Small intestine (tissue), 7 donors: ENCODE measurements around the gene PRKCA. TPM values are rescaled to one million over a fixed set of nuclear protein-coding genes. Genes with fewer than 3 reads are reported as not detected.

Experiments
- DNase-seq, 2 donors: peaks; one replicate each; pipeline versions ENCODE4 v3.0.0 to v3.0.0-alpha.2; 2013
- FAIRE-seq: peaks from 2 replicates; lab custom pipeline; 2012; peaks lifted over from hg19 to GRCh38; lab: Jason Lieb, UNC
- H3K27ac ChIP-seq, 3 donors: one replicate each; pipeline ENCODE4 v1.5.1; 2013; ENCODE audit warnings: low read length in 2 of 3, mild to moderate bottlenecking in 2 of 3, control low read depth in 1 of 3, inconsistent platforms in 1 of 3, low read depth in 1 of 3, moderate library complexity in 1 of 3
- H3K27me3 ChIP-seq, 3 donors: one replicate each; pipeline ENCODE4 v1.6.1; 2013; ENCODE audit warnings: low read length in 3 of 3, inconsistent platforms in 1 of 3; ENCODE audit not compliant: control insufficient read depth in 3 of 3, insufficient read depth in 3 of 3
- H3K36me3 ChIP-seq, 3 donors: one replicate each; pipeline ENCODE4 v1.6.1; 2013; ENCODE audit warnings: low read length in 3 of 3, inconsistent platforms in 1 of 3, low read depth in 1 of 3, mild to moderate bottlenecking in 1 of 3, moderate library complexity in 1 of 3; ENCODE audit not compliant: control insufficient read depth in 3 of 3, insufficient read depth in 2 of 3
- H3K4me1 ChIP-seq, 3 donors: one replicate each; pipeline ENCODE4 v1.6.1; 2013; ENCODE audit warnings: low read length in 2 of 3, inconsistent platforms in 1 of 3, low read depth in 1 of 3, mild to moderate bottlenecking in 1 of 3, moderate library complexity in 1 of 3; ENCODE audit not compliant: control insufficient read depth in 3 of 3, insufficient read depth in 2 of 3
- H3K4me3 ChIP-seq, 3 donors: one replicate each; pipeline ENCODE4 v1.5.1; 2013; ENCODE audit warnings: low read length in 3 of 3, control low read depth in 1 of 3, inconsistent platforms in 1 of 3, low read depth in 1 of 3, mild to moderate bottlenecking in 1 of 3, moderate library complexity in 1 of 3
- H3K9me3 ChIP-seq, 2 donors: one replicate each; pipeline ENCODE4 v1.6.1; 2013; ENCODE audit warnings: low read depth in 1 of 2, low read length in 1 of 2; ENCODE audit not compliant: control insufficient read depth in 2 of 2, insufficient read depth in 1 of 2
- WGBS, 3 donors: extraction: QIAGEN DNeasy Blood & Tissue Kit; methylation state at CpG; one replicate each; pipeline ENCODE4 v1.1.7; 2013; 5-methylcytosine and 5-hydroxymethylcytosine counted together
- polyA plus RNA-seq, 4 donors: library from polyadenylated mRNA; stranded (reverse) in 3 of 4; unstranded in 1 of 4; fragments of 200-250 nt in 3 of 4; fragments of 120-200 nt in 1 of 4; gene quantifications; one replicate each; pipeline versions ENCODE4 v1.2.1 to v1.2.3, GENCODE V29; 2013
- donor health status: healthy with polysubstance abuse.
- donor health status: control.
- donor health status: control.
- donor health status: Bipolar disorder and iron deficiency.
- donor health status: healthy.

Gene PRKCA
- polyA plus RNA-seq, 4 donors, result 11.3 to 26.6 (median 22.9) TPM

DNA sequence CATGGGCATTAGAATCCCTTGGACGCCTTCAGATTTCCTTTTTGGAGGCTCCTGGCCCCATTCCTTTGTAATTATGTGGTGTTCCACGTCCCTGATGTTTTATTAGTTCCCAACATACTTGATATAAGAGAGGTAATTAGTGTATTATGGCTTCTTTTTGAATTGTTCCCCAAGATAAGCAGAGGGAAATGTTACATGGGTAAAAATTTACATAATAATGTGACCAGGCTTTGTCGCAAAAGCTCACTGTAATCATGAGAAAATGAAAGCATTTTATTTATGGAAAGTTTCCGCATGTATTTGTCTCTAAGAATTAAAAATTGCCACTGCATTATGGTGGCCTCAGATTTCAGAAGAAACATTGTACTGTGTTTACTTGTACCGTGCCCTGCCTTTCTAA is 177.8 kb downstream of the PRKCA start:
- no peak for DNase-seq
- no peak overlapping the region for H3K4me3 ChIP-seq
- H3K27me3 ChIP-seq, result no peaks in the 10 kb centered on the region
- H3K36me3 ChIP-seq, result peaks cover 0 to 3% (median 0%) of the 10 kb centered on the region in 3 donors
- 46 to 78% (median 59%) methylated on average over 5 of the region's 5 CpGs for WGBS, 3 donors
- H3K4me1 ChIP-seq, result peaks cover 0 to 5% (median 2%) of the 10 kb centered on the region in 3 donors
- peak overlapping the region in 1 of 3 donors; percentile 56 for H3K27ac ChIP-seq
- H3K9me3 ChIP-seq, result no peaks in the 10 kb centered on the region
- no peak for FAIRE-seq

- Histone ChIP-seq H3K9me3 (no peaks in the 10 kb centered on the region), H3K36me3 (peaks cover 0 to 3% (median 0%) of the 10 kb centered on the region in 3 donors), H3K4me3 (no peak overlapping the region), H3K4me1 (peaks cover 0 to 5% (median 2%) of the 10 kb centered on the region in 3 donors), H3K27me3 (no peaks in the 10 kb centered on the region), H3K27ac (no peak overlapping the region)
- 94 to 99% (median 94%) methylated on average over 7 of the region's 7 CpGs for WGBS, 3 donors
- DNase-seq (no peak), FAIRE-seq (no peak)
Observed at GRCh38 chr17:66480802-66481201, 178.4 kb downstream of the PRKCA start.

- Histone ChIP-seq H3K27ac (no peak overlapping the region), H3K27me3 (no peaks in the 10 kb centered on the region), H3K4me3 (no peak overlapping the region), H3K4me1 (peaks cover 0 to 5% (median 2%) of the 10 kb centered on the region in 3 donors), H3K36me3 (peaks cover 0 to 3% (median 0%) of the 10 kb centered on the region in 3 donors), H3K9me3 (no peaks in the 10 kb centered on the region)
- 73 to 81% (median 80%) methylated on average over 8 of the region's 8 CpGs for WGBS, 3 donors
- DNase-seq (no peak), FAIRE-seq (no peak)
Observed at GRCh38 chr17:66481271-66481670, 178.9 kb downstream of the PRKCA start.

- H3K27me3 ChIP-seq, result no peaks in the 10 kb centered on the region
- no peak overlapping the region for H3K4me3 ChIP-seq
- no peak overlapping the region for H3K27ac ChIP-seq
- peaks cover 2 to 9% (median 5%) of the 10 kb centered on the region in 3 donors for H3K4me1 ChIP-seq
- no peaks in the 10 kb centered on the region for H3K9me3 ChIP-seq
- WGBS, 3 donors, result 81 to 91% (median 90%) methylated on average over 8 of the region's 8 CpGs
- DNase-seq, result no peak
- peaks cover 0 to 3% (median 0%) of the 10 kb centered on the region in 3 donors for H3K36me3 ChIP-seq
- FAIRE-seq, result no peak
Observed at GRCh38 chr17:66483906-66484305, 181.5 kb downstream of the PRKCA start.

- Histone ChIP-seq H3K27me3 (no peaks in the 10 kb centered on the region), H3K9me3 (no peaks in the 10 kb centered on the region), H3K4me3 (no peak overlapping the region), H3K4me1 (peaks cover 2 to 9% (median 5%) of the 10 kb centered on the region in 3 donors), H3K27ac (no peak overlapping the region), H3K36me3 (peaks cover 0 to 3% (median 0%) of the 10 kb centered on the region in 3 donors)
- no peak for DNase-seq
- no peak for FAIRE-seq
- WGBS, 3 donors, result 78 to 87% (median 83%) methylated on average over 9 of the region's 9 CpGs
Observed at GRCh38 chr17:66485309-66485947, 183.0 kb downstream of the PRKCA start.

- WGBS, 3 donors, result 85 to 95% (median 91%) methylated on average over 3 of the region's 3 CpGs
- Histone ChIP-seq H3K27ac (peak overlapping the region in 1 of 3 donors; percentile 60), H3K4me1 (peaks cover 1 to 9% (median 3%) of the 10 kb centered on the region in 3 donors), H3K4me3 (no peak overlapping the region), H3K36me3 (no peaks in the 10 kb centered on the region), H3K9me3 (no peaks in the 10 kb centered on the region), H3K27me3 (no peaks in the 10 kb centered on the region)
- DNase-seq (no peak), FAIRE-seq (no peak)
Observed at GRCh38 chr17:66487121-66487520, 184.7 kb downstream of the PRKCA start.

DNA sequence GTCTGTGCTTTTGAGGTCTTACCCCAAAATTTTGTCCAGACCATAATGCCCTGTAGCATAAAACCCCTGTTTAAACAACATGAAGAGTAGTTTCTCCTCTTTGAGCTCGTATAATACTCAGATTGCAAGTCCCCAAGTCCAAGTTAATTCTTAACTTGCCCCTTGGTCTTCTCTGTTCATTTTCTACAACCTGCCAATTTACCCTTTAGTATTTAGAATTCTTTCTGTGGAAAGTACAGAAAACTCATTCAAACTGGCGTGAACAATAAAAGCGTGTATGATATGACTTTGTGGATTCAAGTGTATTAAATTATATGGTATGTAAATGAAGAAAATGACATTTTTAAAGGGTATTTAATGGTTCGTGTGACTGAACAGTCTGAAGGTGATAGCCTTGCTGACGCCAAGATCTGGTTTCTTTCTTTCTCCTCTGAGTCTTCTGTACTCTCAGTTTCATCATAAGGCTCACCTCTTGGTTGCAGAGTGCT is 185.6 kb downstream of the PRKCA start:
- DNase-seq, result peak; percentile 60 to 80
- 11 to 58% (median 37%) methylated on average over 5 of the region's 5 CpGs for WGBS, 3 donors
- FAIRE-seq, result no peak
- Histone ChIP-seq H3K4me1 (peaks cover 0 to 9% (median 3%) of the 10 kb centered on the region in 3 donors), H3K27me3 (no peaks in the 10 kb centered on the region), H3K27ac (peak overlapping the region in 2 of 3 donors; percentile 58 to 60), H3K36me3 (peaks cover 0 to 2% (median 0%) of the 10 kb centered on the region in 3 donors), H3K4me3 (peak overlapping the region in 1 of 3 donors; percentile 3), H3K9me3 (no peaks in the 10 kb centered on the region)

- Histone ChIP-seq H3K9me3 (no peaks in the 10 kb centered on the region), H3K27ac (peak overlapping the region in 1 of 3 donors; percentile 60), H3K27me3 (no peaks in the 10 kb centered on the region), H3K4me3 (no peak overlapping the region), H3K36me3 (peaks cover 0 to 2% (median 0%) of the 10 kb centered on the region in 3 donors), H3K4me1 (peaks cover 0 to 9% (median 3%) of the 10 kb centered on the region in 3 donors)
- DNase-seq (no peak), FAIRE-seq (no peak)
- 73 to 86% (median 80%) methylated on average over 4 of the region's 4 CpGs for WGBS, 3 donors
Observed at GRCh38 chr17:66488864-66489263, 186.5 kb downstream of the PRKCA start.
